PC-3 (cell line): Measurements from ENCODE around the gene LIG1.

Source experiments
- CTCF ChIP-seq: fragments of 300-600 bp; sonication (generic); conservative IDR thresholded peaks from 2 replicates; pipeline ENCODE4 v1.5.1; 2017; ENCODE audit warnings: antibody characterized with exemption, low read depth, mild to moderate bottlenecking, low read length
- EZH2 ChIP-seq: fragments of 300-600 bp; sonication (generic); IDR thresholded peaks from one replicate; pipeline ENCODE4 v1.6.1; 2017; ENCODE audit warnings: antibody characterized with exemption, mild to moderate bottlenecking, low read length; ENCODE audit not compliant: unreplicated experiment
- EZH2phosphoT487 ChIP-seq: fragments of 300-600 bp; sonication (generic); IDR thresholded peaks from 2 replicates; pipeline ENCODE4 v1.6.1; 2018; ENCODE audit warnings: mild to moderate bottlenecking, antibody characterized with exemption, low read length, borderline replicate concordance

- TF ChIP-seq CTCF (no peak), EZH2 (no peak), EZH2phosphoT487 (no peak)
These were observed 85.1 kb downstream of the LIG1 start for GRCh38 chr19:48085076-48085475.
